Liver (tissue), 9 donors: Measurements from ENCODE around the gene HNF4A. TPM values are rescaled to one million over a fixed set of nuclear protein-coding genes. Genes with fewer than 3 reads are reported as not detected.
A peak's percentile ranks its signal among the peaks of the same experiment; 100 is the strongest.

ENCODE experiments used
- DNase-seq: peaks from one replicate; pipeline ENCODE4 v3.0.0-alpha.2; 2017; ENCODE audit warnings: low spot score
- H3K27ac ChIP-seq, 2 donors: one replicate each; pipeline ENCODE4 v1.7.0; 2013; ENCODE audit warnings: inconsistent platforms in 2 of 2, low read length in 2 of 2, control low read depth in 1 of 2, low read depth in 1 of 2, mild to moderate bottlenecking in 1 of 2
- H3K27me3 ChIP-seq, 4 donors: one replicate each; pipeline versions ENCODE4 v1.6.1 to v1.7.0; 2013; ENCODE audit warnings: low read length in 3 of 4, inconsistent platforms in 1 of 4, mild to moderate bottlenecking in 1 of 4, moderate library complexity in 1 of 4; ENCODE audit not compliant: control insufficient read depth in 4 of 4, insufficient read depth in 4 of 4
- H3K36me3 ChIP-seq, 4 donors: one replicate each; pipeline versions ENCODE4 v1.6.1 to v1.7.0; 2013; ENCODE audit warnings: low read length in 3 of 4, mild to moderate bottlenecking in 3 of 4, low read depth in 1 of 4, moderate library complexity in 1 of 4; ENCODE audit not compliant: control insufficient read depth in 4 of 4, insufficient read depth in 3 of 4
- H3K4me1 ChIP-seq, 4 donors: one replicate each; pipeline versions ENCODE4 v1.6.1 to v1.7.0; 2013; ENCODE audit warnings: low read length in 3 of 4, mild to moderate bottlenecking in 3 of 4, moderate library complexity in 1 of 4; ENCODE audit not compliant: control insufficient read depth in 4 of 4, insufficient read depth in 4 of 4
- H3K4me3 ChIP-seq, 3 donors: one replicate each; pipeline versions ENCODE4 v1.6.1 to v1.7.0; 2013; ENCODE audit warnings: low read length in 3 of 3, control low read depth in 1 of 3, low read depth in 1 of 3, mild to moderate bottlenecking in 1 of 3
- H3K9ac ChIP-seq, 2 donors: one replicate each; pipeline ENCODE4 v1.7.0; 2013; ENCODE audit warnings: low read length in 2 of 2, mild to moderate bottlenecking in 2 of 2, moderate library complexity in 2 of 2, control low read depth in 1 of 2, low read depth in 1 of 2
- H3K9me3 ChIP-seq, 4 donors: one replicate each; pipeline versions ENCODE4 v1.6.1 to v1.7.0; 2013; ENCODE audit warnings: low read length in 3 of 4; ENCODE audit not compliant: control insufficient read depth in 4 of 4
- ATF3 ChIP-seq: IDR thresholded peaks from 2 replicates; pipeline ENCODE4 v1.6.1; 2016; ENCODE audit warnings: antibody characterized with exemption
- CTCF ChIP-seq: fragments of 150-350 bp; IDR thresholded peaks from 2 replicates; pipeline ENCODE4 v1.5.1; 2017; ENCODE audit warnings: improper control_type of control experiment, low read depth, low read length; ENCODE audit not compliant: missing input control
- EGR1 ChIP-seq, 2 donors: IDR thresholded peaks; 2 replicates each; pipeline ENCODE4 v1.6.1; 2016 to 2018; ENCODE audit warnings: antibody characterized with exemption in 2 of 2, low read depth in 2 of 2
- FOXA1 ChIP-seq: IDR thresholded peaks from 2 replicates; pipeline ENCODE4 v1.6.1; 2016; ENCODE audit warnings: antibody characterized with exemption
- FOXA2 ChIP-seq: IDR thresholded peaks from 2 replicates; pipeline ENCODE4 v1.6.1; 2016; ENCODE audit warnings: antibody characterized with exemption
- GABPA ChIP-seq, 2 donors: IDR thresholded peaks in 1 of 2; conservative IDR thresholded peaks in 1 of 2; 2 replicates each; pipeline ENCODE4 v1.6.1; 2016; ENCODE audit warnings: antibody characterized with exemption in 2 of 2, mild to moderate bottlenecking in 1 of 2, moderate library complexity in 1 of 2
- HNF4A ChIP-seq, 2 donors: conservative IDR thresholded peaks; 2 replicates each; pipeline ENCODE4 v1.6.1; 2016; ENCODE audit warnings: antibody characterized with exemption in 2 of 2, mild to moderate bottlenecking in 2 of 2
- HNF4G ChIP-seq: IDR thresholded peaks from 2 replicates; pipeline ENCODE4 v1.6.1; 2016; ENCODE audit warnings: antibody characterized with exemption
- JUND ChIP-seq, 2 donors: IDR thresholded peaks; 2 replicates each; pipeline ENCODE4 v1.6.1; 2016; ENCODE audit warnings: antibody characterized with exemption in 2 of 2
- MAX ChIP-seq: IDR thresholded peaks from 2 replicates; pipeline ENCODE4 v1.6.1; 2016; ENCODE audit warnings: antibody characterized with exemption
- NR2F2 ChIP-seq: IDR thresholded peaks from 2 replicates; pipeline ENCODE4 v1.6.1; 2016; ENCODE audit warnings: antibody characterized with exemption
- RAD21 ChIP-seq, 2 donors: IDR thresholded peaks; 2 replicates each; pipeline ENCODE4 v1.6.1; 2016; ENCODE audit warnings: antibody characterized with exemption in 2 of 2, mild to moderate bottlenecking in 2 of 2
- REST ChIP-seq: IDR thresholded peaks from 2 replicates; pipeline ENCODE4 v1.6.1; 2016; ENCODE audit warnings: antibody characterized with exemption, mild to moderate bottlenecking
- RXRA ChIP-seq, 2 donors: IDR thresholded peaks; 2 replicates each; pipeline ENCODE4 v1.6.1; 2017 to 2018; ENCODE audit warnings: antibody characterized with exemption in 2 of 2, mild to moderate bottlenecking in 1 of 2
- SP1 ChIP-seq: IDR thresholded peaks from 2 replicates; pipeline ENCODE4 v1.6.1; 2018; ENCODE audit warnings: antibody characterized with exemption, mild to moderate bottlenecking
- TAF1 ChIP-seq: conservative IDR thresholded peaks from 2 replicates; pipeline ENCODE4 v1.6.1; 2016; ENCODE audit warnings: antibody characterized with exemption, mild to moderate bottlenecking
- YY1 ChIP-seq: IDR thresholded peaks from 2 replicates; pipeline ENCODE4 v1.6.1; 2016; ENCODE audit warnings: antibody characterized with exemption, mild to moderate bottlenecking
- ZBTB33 ChIP-seq: IDR thresholded peaks from 2 replicates; pipeline ENCODE4 v1.6.1; 2016; ENCODE audit warnings: antibody characterized with exemption
- WGBS: extraction: QIAGEN DNeasy Blood & Tissue Kit; methylation state at CpG from one replicate; pipeline ENCODE4 v1.1.7; 2013; 5-methylcytosine and 5-hydroxymethylcytosine counted together
- polyA plus RNA-seq, 2 donors: library from polyadenylated mRNA; stranded (reverse) in 1 of 2; unstranded in 1 of 2; fragments of 200-250 nt in 1 of 2; fragments of >200 nt in 1 of 2; fragmentation: Nextera tagmentation in 1 of 2; extraction: Ambion mirVana in 1 of 2; gene quantifications; one replicate each; pipeline versions ENCODE4 v1.2.1 to v1.2.3, GENCODE V29; 2013 to 2015
- total RNA-seq, 2 donors: library from RNA; depleted of rRNA; stranded (reverse); fragments of >200 nt; gene quantifications; one replicate each; pipeline ENCODE4 v1.2.3, GENCODE V29; 2014
- donor health status: healthy.
- donor health status: healthy.
- donor health status: healthy.
- donor health status: healthy.
- donor health status: healthy.

The HNF4A gene
- total and polyA plus RNA-seq, 4 donors, result 51.7 to 171 (median 86.0) TPM

- TF ChIP-seq REST (no peak), HNF4A (conservative IDR thresholded peaks at IDR 0.05) (peak; percentile 83 to 89), FOXA1 (no peak), CTCF (no peak), NR2F2 (peak; percentile 33), MAX (peak; percentile 79), ATF3 (peak; percentile 91), ZBTB33 (peak; percentile 56), RXRA (IDR thresholded peaks at IDR 0.05) (peak; percentile 84 to 90), JUND (IDR thresholded peaks at IDR 0.05) (peak; percentile 93 to 95), FOXA2 (peak; percentile 46), GABPA (IDR thresholded peaks at IDR 0.05 in 1 of 2, conservative IDR thresholded peaks at IDR 0.05 in 1 of 2) (peak in 1 of 2 donors; percentile 17), HNF4G (peak; percentile 41), SP1 (peak; percentile 67), YY1 (peak; percentile 58), TAF1 (no peak), RAD21 (IDR thresholded peaks at IDR 0.05) (peak; percentile 59 to 61), EGR1 (IDR thresholded peaks at IDR 0.05; ENCODE audit: low read depth in 2 of 2) (peak in 1 of 2 donors; percentile 12)
- H3K27ac ChIP-seq, result peak overlapping the region; percentile 69 to 87
- no peak overlapping the region for H3K9ac ChIP-seq
- H3K9me3 ChIP-seq, result no peaks in the 10 kb centered on the region
- no peak overlapping the region for H3K4me3 ChIP-seq
- H3K27me3 ChIP-seq, result no peaks in the 10 kb centered on the region
- peaks cover 12 to 69% (median 45%) of the 10 kb centered on the region in 4 donors for H3K36me3 ChIP-seq
- H3K4me1 ChIP-seq, result peaks cover 6 to 60% (median 30%) of the 10 kb centered on the region in 4 donors
- no peak for DNase-seq
- WGBS, result 64% methylated on average over 13 of the region's 13 CpGs
These were observed 63.8 kb downstream of the HNF4A start for GRCh38 chr20:44419131-44419844.
